Stomach (tissue), 9 donors: ENCODE measurements around the gene KDM5A. TPM values are rescaled to one million over a fixed set of nuclear protein-coding genes. Genes with fewer than 3 reads are reported as not detected.
A peak's percentile ranks its signal among the peaks of the same experiment; 100 is the strongest.

Source experiments
- DNase-seq, 2 donors: peaks; one replicate each; pipeline versions ENCODE4 v3.0.0 to v3.0.0-alpha.2; 2013 to 2019
- H3K27ac ChIP-seq, 5 donors: fragments of 200-600 bp in 4 of 5; sonication (generic) in 4 of 5; one replicate each; pipeline ENCODE4 v1.5.1; 2013 to 2019; ENCODE audit warnings: mild to moderate bottlenecking in 1 of 5, moderate library complexity in 1 of 5
- H3K27me3 ChIP-seq, 3 donors: fragments of 200-600 bp; sonication (generic); one replicate each; pipeline ENCODE4 v1.5.1; 2017 to 2019; ENCODE audit warnings: mixed run types in 1 of 3
- H3K36me3 ChIP-seq, 4 donors: fragments of 200-600 bp; sonication (generic); 1 replicate in 3 of 4; 2 replicates in 1 of 4; pipeline ENCODE4 v1.5.1; 2016 to 2019
- H3K4me1 ChIP-seq, 4 donors: fragments of 200-600 bp; sonication (generic); one replicate each; pipeline ENCODE4 v1.5.1; 2016 to 2019
- H3K4me3 ChIP-seq, 4 donors: fragments of 200-600 bp; sonication (generic) in 3 of 4; one replicate each; pipeline ENCODE4 v1.5.1; 2016 to 2019; ENCODE audit warnings: mild to moderate bottlenecking in 1 of 4
- H3K9me3 ChIP-seq, 4 donors: fragments of 200-600 bp; sonication (generic); one replicate each; pipeline ENCODE4 v1.5.1; 2016 to 2019
- EP300 ChIP-seq: sonication (generic); formaldehyde crosslinking; IDR thresholded peaks from one replicate; pipeline ENCODE4 v1.6.1; 2017; ENCODE audit warnings: antibody characterized with exemption
- POLR2A ChIP-seq, 4 donors: fragments of 450-650 bp; IDR thresholded peaks; one replicate each; pipeline ENCODE4 v1.6.1; 2016; ENCODE audit warnings: antibody characterized with exemption in 4 of 4, control low read depth in 2 of 4, mild to moderate bottlenecking in 1 of 4, moderate library complexity in 1 of 4
- POLR2AphosphoS5 ChIP-seq, 3 donors: sonication (generic); formaldehyde crosslinking; IDR thresholded peaks; one replicate each; pipeline ENCODE4 v1.6.1; 2016; ENCODE audit warnings: antibody characterized with exemption in 3 of 3
- WGBS, 5 donors: extraction: QIAGEN DNeasy Blood & Tissue Kit in 3 of 5; methylation state at CpG; one replicate each; pipeline versions ENCODE4 v1.1.5 to v1.1.7; 2013 to 2018; 5-methylcytosine and 5-hydroxymethylcytosine counted together
- intact Hi-C: fragments of 100-400 bp; cut with DNase I; formaldehyde crosslinking; loops from one replicate; pipeline ENCODE4 v1.15.1; 2023; ENCODE audit warnings: low total_unique reads
- polyA plus RNA-seq, 3 donors: library from polyadenylated mRNA; stranded (reverse); fragments of 200-250 nt; gene quantifications; one replicate each; pipeline ENCODE4 v1.2.3, GENCODE V29; 2013
- total RNA-seq, 5 donors: library from RNA; depleted of rRNA; stranded (reverse); fragments of >200 nt; gene quantifications; one replicate each; pipeline versions ENCODE4 v1.1.0 to v1.2.3, GENCODE V29; 2014 to 2016
- TF ChIP-seq, protein P1 (sequence below), 7 experiments: fragments of 450-650 bp in 4 of 7; fragments of 200-600 bp in 3 of 7; sonication (generic) in 3 of 7; IDR thresholded peaks; one replicate each; pipeline ENCODE4 v1.5.1; 2016 to 2019; ENCODE audit warnings: antibody characterized with exemption in 7 of 7, control low read depth in 2 of 7, mild to moderate bottlenecking in 1 of 7
- donor health status: healthy with polysubstance abuse.
- donor health status: Bipolar disorder and iron deficiency.
- donor health status: healthy.

The KDM5A gene
- total and polyA plus RNA-seq, 8 donors, result 3.2 to 178 (median 67.5) TPM

DNA sequence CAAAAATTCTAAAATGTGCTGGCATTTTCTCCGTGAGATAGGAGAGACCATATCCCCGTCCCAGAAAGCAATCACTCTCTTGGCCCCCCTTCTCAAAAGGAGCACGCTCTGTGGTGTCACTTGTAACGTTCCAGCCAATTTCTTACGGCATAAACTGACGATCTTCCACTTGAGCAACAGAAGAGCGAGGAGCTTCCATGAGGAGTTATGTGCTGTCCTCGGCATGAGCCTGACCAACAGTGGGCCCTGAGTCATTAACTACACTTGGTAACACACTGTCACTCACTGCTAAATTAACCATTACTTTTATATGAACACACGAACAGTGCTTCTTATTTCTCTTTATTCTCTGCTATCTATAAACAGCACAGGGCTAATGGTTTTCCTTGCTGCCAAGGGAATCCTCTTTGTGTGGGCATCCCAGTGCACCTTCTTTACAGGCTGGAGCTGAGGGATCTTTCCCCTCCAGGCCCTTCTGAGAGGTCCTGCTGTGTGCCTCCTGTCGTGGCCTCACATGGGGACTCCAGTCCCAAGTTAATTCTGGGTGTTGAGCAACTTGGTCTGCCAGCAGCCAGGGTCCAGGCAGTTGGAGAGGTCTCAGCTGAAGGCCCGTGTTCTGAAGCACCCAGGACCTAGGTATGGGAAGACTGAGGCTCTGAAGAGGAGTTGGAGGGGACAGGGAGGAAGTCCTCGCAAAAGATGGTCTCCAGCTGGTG is 135.8 kb downstream of the KDM5A start:
- no peaks in the 10 kb centered on the region for H3K4me1 ChIP-seq
- peaks cover 0 to 44% (median 0%) of the 10 kb centered on the region in 3 donors for H3K27me3 ChIP-seq
- peaks cover 0 to under 1% (median under 1%) of the 10 kb centered on the region in 4 donors for H3K9me3 ChIP-seq
- H3K27ac ChIP-seq, result no peak overlapping the region
- H3K4me3 ChIP-seq, result no peak overlapping the region
- WGBS, 5 donors, result 60 to 70% (median 65%) methylated on average over 12 of the region's 12 CpGs
- DNase-seq, result no peak
- intact Hi-C loops, result no loop called here
- TF ChIP-seq EP300 (no peak), POLR2A (IDR thresholded peaks at IDR 0.05) (no peak), POLR2AphosphoS5 (IDR thresholded peaks at IDR 0.05) (no peak)
- TF ChIP-seq, protein P1, sequence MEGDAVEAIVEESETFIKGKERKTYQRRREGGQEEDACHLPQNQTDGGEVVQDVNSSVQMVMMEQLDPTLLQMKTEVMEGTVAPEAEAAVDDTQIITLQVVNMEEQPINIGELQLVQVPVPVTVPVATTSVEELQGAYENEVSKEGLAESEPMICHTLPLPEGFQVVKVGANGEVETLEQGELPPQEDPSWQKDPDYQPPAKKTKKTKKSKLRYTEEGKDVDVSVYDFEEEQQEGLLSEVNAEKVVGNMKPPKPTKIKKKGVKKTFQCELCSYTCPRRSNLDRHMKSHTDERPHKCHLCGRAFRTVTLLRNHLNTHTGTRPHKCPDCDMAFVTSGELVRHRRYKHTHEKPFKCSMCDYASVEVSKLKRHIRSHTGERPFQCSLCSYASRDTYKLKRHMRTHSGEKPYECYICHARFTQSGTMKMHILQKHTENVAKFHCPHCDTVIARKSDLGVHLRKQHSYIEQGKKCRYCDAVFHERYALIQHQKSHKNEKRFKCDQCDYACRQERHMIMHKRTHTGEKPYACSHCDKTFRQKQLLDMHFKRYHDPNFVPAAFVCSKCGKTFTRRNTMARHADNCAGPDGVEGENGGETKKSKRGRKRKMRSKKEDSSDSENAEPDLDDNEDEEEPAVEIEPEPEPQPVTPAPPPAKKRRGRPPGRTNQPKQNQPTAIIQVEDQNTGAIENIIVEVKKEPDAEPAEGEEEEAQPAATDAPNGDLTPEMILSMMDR (IDR thresholded peaks at IDR 0.05), result no peak
- H3K36me3 ChIP-seq, result no peaks in the 10 kb centered on the region

DNA sequence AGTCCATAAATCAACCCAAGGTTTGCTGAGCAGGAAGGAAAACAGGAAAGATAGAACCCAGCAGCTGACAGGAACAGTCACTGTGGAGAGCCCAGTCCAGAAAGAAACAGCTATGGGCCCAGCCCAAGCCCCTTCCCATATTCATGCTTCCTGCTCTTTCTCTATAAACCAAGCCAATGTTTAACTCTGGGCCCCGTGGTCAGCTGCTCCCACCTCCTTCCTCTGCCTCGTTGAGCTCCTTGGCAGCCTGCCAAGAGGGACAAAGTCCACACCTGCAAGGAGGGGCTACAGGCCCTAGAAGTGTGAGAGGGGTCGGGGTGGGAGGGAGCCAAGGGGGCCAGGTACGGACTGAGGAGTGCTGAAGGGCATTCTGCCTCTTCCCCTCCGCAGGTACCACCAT is 136.5 kb downstream of the KDM5A start:
- DNase-seq, result peak in 1 of 2 donors; percentile 82
- 16 to 29% (median 24%) methylated on average over 5 of the region's 5 CpGs for WGBS, 5 donors

DNA sequence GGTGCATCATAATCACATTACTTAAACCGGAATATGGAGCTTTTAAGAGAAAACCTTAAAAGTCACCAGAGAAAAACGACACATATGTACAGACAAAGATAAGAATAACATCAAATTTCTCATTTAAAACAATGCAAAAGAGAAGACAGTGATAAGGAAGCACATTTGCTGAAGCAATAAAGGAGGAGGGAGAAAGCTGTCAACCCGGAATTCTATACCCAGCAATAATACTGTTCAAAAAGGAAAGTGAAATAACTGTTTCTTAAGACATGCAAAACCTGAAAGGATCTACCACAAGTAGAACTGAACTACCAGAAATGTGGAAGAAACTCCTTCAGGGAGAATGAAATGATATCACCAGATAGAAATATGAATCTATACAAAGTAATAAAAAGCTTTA is 141.8 kb downstream of the KDM5A start:
- no peak overlapping the region for H3K27ac ChIP-seq
- no peak overlapping the region for H3K4me3 ChIP-seq
- intact Hi-C loops, result no loop called here
- DNase-seq, result no peak
- no peaks in the 10 kb centered on the region for H3K36me3 ChIP-seq
- H3K4me1 ChIP-seq, result no peaks in the 10 kb centered on the region
- H3K9me3 ChIP-seq, result peaks cover 0 to 23% (median 14%) of the 10 kb centered on the region in 4 donors
- TF ChIP-seq POLR2A (IDR thresholded peaks at IDR 0.05) (no peak), POLR2AphosphoS5 (IDR thresholded peaks at IDR 0.05) (no peak), EP300 (no peak)
- TF ChIP-seq, protein P1 (IDR thresholded peaks at IDR 0.05), result no peak
- no peaks in the 10 kb centered on the region for H3K27me3 ChIP-seq
- whole genome bisulfite sequencing, 5 donors, result 83 to 89% (median 86%) methylated on average over 3 of the region's 3 CpGs

More for the DNA sequence above, 136.5 kb downstream of the KDM5A start:
- no peak overlapping the region for H3K27ac ChIP-seq
- intact Hi-C loops, result no loop called here
- no peaks in the 10 kb centered on the region for H3K36me3 ChIP-seq
- H3K9me3 ChIP-seq, result peaks cover 0 to 6% (median 6%) of the 10 kb centered on the region in 4 donors
- TF ChIP-seq, protein P1 (IDR thresholded peaks at IDR 0.05), result no peak
- no peak for TF ChIP-seq POLR2AphosphoS5 (IDR thresholded peaks at IDR 0.05)
- TF ChIP-seq POLR2A (IDR thresholded peaks at IDR 0.05), result no peak
- TF ChIP-seq EP300, result no peak
- peaks cover 0 to 38% (median 0%) of the 10 kb centered on the region in 3 donors for H3K27me3 ChIP-seq
- no peaks in the 10 kb centered on the region for H3K4me1 ChIP-seq
- H3K4me3 ChIP-seq, result no peak overlapping the region

DNA sequence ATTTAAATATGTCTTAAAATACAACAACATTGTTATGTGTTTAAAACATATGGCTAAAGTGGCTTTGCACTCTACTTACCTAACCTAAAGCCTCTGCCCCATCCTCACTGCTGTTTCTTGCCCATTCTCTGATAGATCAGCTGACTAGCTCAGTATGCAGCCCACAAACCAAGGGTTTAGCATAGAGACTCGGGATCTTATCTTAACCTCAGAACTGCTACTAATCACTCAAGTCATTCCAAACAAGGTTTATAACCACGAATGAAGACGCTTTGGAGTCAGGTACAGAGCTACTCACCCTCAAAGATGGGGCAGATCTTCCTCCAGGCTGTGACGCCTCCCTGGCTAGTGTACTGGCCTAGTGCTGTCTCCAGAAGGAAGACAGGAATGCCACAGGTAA is 145.7 kb downstream of the KDM5A start:
- WGBS, 5 donors, result 34 to 47% (median 40%) methylated on average over 4 of the region's 4 CpGs
- no peak for TF ChIP-seq POLR2AphosphoS5 (IDR thresholded peaks at IDR 0.05)
- TF ChIP-seq EP300, result no peak
- TF ChIP-seq, protein P1 (IDR thresholded peaks at IDR 0.05), result no peak
- TF ChIP-seq POLR2A (IDR thresholded peaks at IDR 0.05), result no peak
- intact Hi-C loops, result no loop called here

More for the DNA sequence above, 145.7 kb downstream of the KDM5A start:
- Histone ChIP-seq H3K36me3 (no peaks in the 10 kb centered on the region), H3K4me3 (no peak overlapping the region), H3K9me3 (peaks cover 0 to 23% (median 14%) of the 10 kb centered on the region in 4 donors), H3K4me1 (no peaks in the 10 kb centered on the region), H3K27ac (no peak overlapping the region), H3K27me3 (peaks cover 0 to 11% (median 0%) of the 10 kb centered on the region in 3 donors)
- DNase-seq, result no peak
